H1 (cell line): Measurements from ENCODE around the gene METAP1D. TPM values are rescaled to one million over a fixed set of nuclear protein-coding genes. Genes with fewer than 3 reads are reported as not detected.

ENCODE experiments used
- USF2 ChIP-seq: IDR thresholded peaks from 2 replicates; pipeline ENCODE4 v1.6.1; 2011; ENCODE audit warnings: low read length, improper control_type of control experiment
- polyA plus RNA-seq, 7 experiments: library from polyadenylated mRNA; depleted of rRNA in 3 of 7; stranded (reverse) in 5 of 7; unstranded in 2 of 7; fragments of >200 nt in 5 of 7; fragments of 200-250 nt in 2 of 7; gene quantifications; 1 replicate in 5 of 7; 2 replicates in 1 of 7; 4 replicates in 1 of 7; pipeline versions ENCODE4 v1.2.1 to v1.2.3, GENCODE V29; 2011 to 2013; ENCODE audit warnings: missing spikeins in 2 of 7, mixed read lengths in 2 of 7
- total RNA-seq: library from RNA; stranded (reverse); fragmentation: NEBNext Ultra II Directional; extraction: Animal tissue kit (Norgen Biotek cat#: 25700); gene quantifications from 2 replicates; pipeline ENCODE4 v1.2.1, GENCODE V29; 2021

The METAP1D gene
- total and polyA plus RNA-seq, 2 of the 8 experiments (the other 6 are each of a cell fraction or from before 2014, with no cell fraction given) = 3.9 to 6.2 TPM

DNA sequence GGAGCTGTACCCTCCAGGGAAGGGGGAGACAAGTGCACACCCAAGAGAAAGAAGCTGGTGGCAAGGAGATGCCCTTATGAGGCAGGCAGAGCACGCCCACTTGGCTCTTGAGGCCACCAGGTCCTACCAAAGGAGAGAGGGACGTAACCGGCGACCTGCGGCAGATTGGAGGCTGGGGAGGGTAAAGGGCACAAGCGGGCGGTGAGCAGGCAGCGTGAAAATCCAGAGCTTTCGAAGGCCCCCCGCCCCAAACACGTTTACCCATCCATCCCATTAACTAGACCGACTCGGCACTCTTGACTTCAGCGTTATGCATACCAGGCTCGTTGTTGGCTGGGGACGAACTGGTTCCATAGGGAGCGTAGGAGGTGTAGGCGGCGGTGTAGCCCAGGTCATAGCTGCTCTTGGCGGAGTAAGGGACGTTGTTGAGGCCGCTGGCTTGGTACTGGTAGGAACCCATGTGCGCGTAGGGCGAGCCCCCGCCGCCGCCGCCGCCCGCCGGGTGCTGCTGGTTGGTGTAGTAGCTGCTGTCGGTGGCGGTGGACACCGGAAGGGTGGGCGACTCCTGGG is 102.2 kb downstream of the METAP1D start (continued):
- no peak for TF ChIP-seq USF2
